ENCODE results near the gene HMBS.
"Not testable (repeated sequence)": the region's sequence is repeated elsewhere in the genome, so short reads cannot be mapped to it uniquely, and the experiment has no call there.

The HMBS gene

GRCh38 chr11:119100994-119101758, 16.5 kb downstream of the HMBS start:
- in situ Hi-C loops (cut with MboI; ENCODE audit: low sequenced_read_pairs) = no loop called here

GRCh38 chr11:119101759-119102423, 17.2 kb downstream of the HMBS start, which contains the start of gene DPAGT1:
Gene DPAGT1 (minus strand): TSS chr11:119101853. CDS start chr11:119101655, 198 bp downstream.
- in situ Hi-C loops (cut with MboI; ENCODE audit: low sequenced_read_pairs) = no loop called here

GRCh38 chr11:119103161-119103664, 18.5 kb downstream of the HMBS start:
- in situ Hi-C loops (cut with MboI; ENCODE audit: low sequenced_read_pairs) = not testable (repeated sequence)

GRCh38 chr11:119103793-119104192, 19.1 kb downstream of the HMBS start:
- in situ Hi-C loops (cut with MboI; ENCODE audit: low sequenced_read_pairs) = no loop called here

GRCh38 chr11:119106564-119107537, 22.2 kb downstream of the HMBS start, which contains the start of gene C2CD2L:
Gene C2CD2L (plus strand): TSS chr11:119107344. CDS start chr11:119107742, 398 bp downstream.
- in situ Hi-C loops (cut with MboI; ENCODE audit: low sequenced_read_pairs) = no loop called here

- in situ Hi-C loops (cut with MboI; ENCODE audit: low sequenced_read_pairs) = no loop called here
Measured at GRCh38 chr11:119107538-119108145, 23.0 kb downstream of the HMBS start.

GRCh38 chr11:119108146-119108856, 23.6 kb downstream of the HMBS start:
- in situ Hi-C loops (cut with MboI; ENCODE audit: low sequenced_read_pairs) = no loop called here

GRCh38 chr11:119108857-119109221, 24.2 kb downstream of the HMBS start:
- in situ Hi-C loops (cut with MboI; ENCODE audit: low sequenced_read_pairs) = no loop called here

- in situ Hi-C loops (cut with MboI; ENCODE audit: low sequenced_read_pairs) = no loop called here
Measured at GRCh38 chr11:119109843-119110242, 25.2 kb downstream of the HMBS start.

GRCh38 chr11:119110439-119110838, 25.8 kb downstream of the HMBS start:
- in situ Hi-C loops (cut with MboI; ENCODE audit: low sequenced_read_pairs) = no loop called here

GRCh38 chr11:119111361-119111925, 26.8 kb downstream of the HMBS start:
- in situ Hi-C loops (cut with MboI; ENCODE audit: low sequenced_read_pairs) = no loop called here

GRCh38 chr11:119112314-119113020, 27.8 kb downstream of the HMBS start:
- in situ Hi-C loops (cut with MboI; ENCODE audit: low sequenced_read_pairs) = no loop called here

- in situ Hi-C loops (cut with MboI; ENCODE audit: low sequenced_read_pairs) = no loop called here
Measured at GRCh38 chr11:119113716-119114115, 29.0 kb downstream of the HMBS start.

GRCh38 chr11:119114351-119114750, 29.7 kb downstream of the HMBS start:
- in situ Hi-C loops (cut with MboI; ENCODE audit: low sequenced_read_pairs) = no loop called here

- in situ Hi-C loops (cut with MboI; ENCODE audit: low sequenced_read_pairs) = no loop called here
Measured at GRCh38 chr11:119115484-119116234, 31.0 kb downstream of the HMBS start.

GRCh38 chr11:119116235-119116594, 31.5 kb downstream of the HMBS start:
- in situ Hi-C loops (cut with MboI; ENCODE audit: low sequenced_read_pairs) = no loop called here

GRCh38 chr11:119116601-119117000, 31.9 kb downstream of the HMBS start:
- in situ Hi-C loops (cut with MboI; ENCODE audit: low sequenced_read_pairs) = no loop called here

- in situ Hi-C loops (cut with MboI; ENCODE audit: low sequenced_read_pairs) = no loop called here
Measured at GRCh38 chr11:119117004-119117706, 32.5 kb downstream of the HMBS start.

Data from HL-60/S4 treated with phorbol 12-myristate 13-acetate at 8.2 ng/mL for 4 days and 3 days (cell line).